HG02943 (cell line): ENCODE results near the gene TOPAZ1.
"Not testable (repeated sequence)": the region's sequence is repeated elsewhere in the genome, so short reads cannot be mapped to it uniquely, and the experiment has no call there.

Experiments
- ATAC-seq: cut with Tn5 transposase; IDR thresholded peaks from one replicate; pipeline ENCODE4 v1.9.1; 2021; ENCODE audit warnings: mild to moderate bottlenecking, low read depth, moderate library complexity; ENCODE audit not compliant: unreplicated experiment

Gene TOPAZ1

GRCh38 chr3:44326019-44326418 lies 84.3 kb downstream of the TOPAZ1 start:
- no peak for ATAC-seq

DNA sequence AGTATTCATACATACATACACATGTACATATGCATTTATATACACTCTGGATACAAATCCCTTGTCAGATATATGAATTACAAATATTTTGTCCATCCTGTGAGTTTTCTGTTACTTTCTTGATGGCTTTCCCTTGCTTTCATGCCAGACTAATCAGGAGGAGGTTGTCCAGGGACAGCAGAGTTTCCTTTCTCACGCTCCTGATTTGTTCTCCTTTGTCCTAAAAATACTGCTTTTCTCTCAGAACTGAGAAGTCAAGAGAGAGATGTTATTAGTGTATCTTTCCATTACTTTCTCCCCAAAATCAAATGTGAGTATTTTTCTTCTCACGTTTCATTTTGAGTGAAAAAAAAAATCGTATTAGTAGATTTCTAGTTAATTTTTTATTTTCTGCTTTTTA lies 84.8 kb downstream of the TOPAZ1 start:
- no peak for ATAC-seq

DNA sequence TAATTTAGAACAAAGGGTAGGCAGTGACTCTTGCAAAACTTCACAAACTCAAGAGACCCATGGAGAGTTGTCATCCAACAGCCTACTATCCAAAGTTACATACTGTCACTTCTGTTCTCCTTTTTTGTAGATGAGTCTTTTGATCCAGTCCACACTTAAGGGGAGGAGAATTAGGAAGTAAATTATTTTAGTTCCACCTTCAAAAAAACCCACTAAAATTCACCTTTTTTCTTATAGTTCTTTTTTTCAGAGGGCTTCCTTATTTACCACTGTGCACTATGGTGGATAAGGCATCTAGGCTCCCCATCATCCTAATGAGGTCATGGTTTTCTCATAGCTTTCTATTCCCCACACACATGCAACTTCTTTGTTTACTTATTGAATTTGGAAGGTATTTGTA lies 88.3 kb downstream of the TOPAZ1 start:
- no peak for ATAC-seq

- no peak for ATAC-seq
Measured at GRCh38 chr3:44330444-44330843, 88.8 kb downstream of the TOPAZ1 start.

DNA sequence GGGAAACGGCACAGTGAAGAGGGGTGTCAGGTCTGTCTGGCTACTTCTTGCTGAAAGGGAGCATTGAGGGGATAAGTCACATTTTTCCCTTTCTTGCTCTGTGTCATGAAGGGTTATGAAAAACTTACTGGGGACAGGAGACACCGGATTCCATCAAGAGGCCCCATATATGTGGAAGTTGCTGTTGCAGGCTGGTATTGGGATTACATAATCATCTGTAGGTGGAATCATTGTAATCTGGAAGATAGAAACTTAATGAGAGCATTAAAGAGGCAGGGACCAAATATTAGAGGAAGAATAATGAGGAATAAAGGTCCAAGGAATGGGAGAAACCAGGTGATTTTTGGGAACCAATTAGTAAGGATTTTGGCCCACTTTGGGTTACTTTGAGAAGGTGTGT lies 92.6 kb downstream of the TOPAZ1 start:
- ATAC-seq: no peak

DNA sequence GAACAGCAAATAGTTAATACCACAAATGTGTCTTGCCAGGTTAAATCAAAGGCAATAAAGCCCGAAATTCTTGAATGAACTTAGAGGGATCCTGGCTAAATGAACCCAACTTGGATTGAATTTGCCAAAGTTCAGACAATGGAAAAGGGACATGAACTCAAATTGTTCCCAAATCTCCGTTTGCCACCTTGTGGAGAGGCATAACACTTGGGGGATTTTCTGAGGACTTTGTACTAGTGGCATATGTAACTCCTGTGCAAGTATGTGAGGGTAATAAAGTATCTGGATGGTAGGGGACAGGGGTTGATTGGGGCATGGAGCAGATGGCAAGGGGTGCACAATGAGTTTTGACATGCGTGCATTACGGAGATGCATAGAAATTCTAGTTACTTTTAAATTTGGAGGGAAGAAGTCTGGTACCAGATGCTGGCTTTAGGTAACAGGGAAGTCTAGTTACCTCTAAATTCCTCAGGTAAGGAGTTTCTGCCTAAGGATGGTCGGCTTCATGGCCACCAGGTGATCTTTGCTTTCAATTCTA lies 95.6 kb downstream of the TOPAZ1 start:
- no peak for ATAC-seq

DNA sequence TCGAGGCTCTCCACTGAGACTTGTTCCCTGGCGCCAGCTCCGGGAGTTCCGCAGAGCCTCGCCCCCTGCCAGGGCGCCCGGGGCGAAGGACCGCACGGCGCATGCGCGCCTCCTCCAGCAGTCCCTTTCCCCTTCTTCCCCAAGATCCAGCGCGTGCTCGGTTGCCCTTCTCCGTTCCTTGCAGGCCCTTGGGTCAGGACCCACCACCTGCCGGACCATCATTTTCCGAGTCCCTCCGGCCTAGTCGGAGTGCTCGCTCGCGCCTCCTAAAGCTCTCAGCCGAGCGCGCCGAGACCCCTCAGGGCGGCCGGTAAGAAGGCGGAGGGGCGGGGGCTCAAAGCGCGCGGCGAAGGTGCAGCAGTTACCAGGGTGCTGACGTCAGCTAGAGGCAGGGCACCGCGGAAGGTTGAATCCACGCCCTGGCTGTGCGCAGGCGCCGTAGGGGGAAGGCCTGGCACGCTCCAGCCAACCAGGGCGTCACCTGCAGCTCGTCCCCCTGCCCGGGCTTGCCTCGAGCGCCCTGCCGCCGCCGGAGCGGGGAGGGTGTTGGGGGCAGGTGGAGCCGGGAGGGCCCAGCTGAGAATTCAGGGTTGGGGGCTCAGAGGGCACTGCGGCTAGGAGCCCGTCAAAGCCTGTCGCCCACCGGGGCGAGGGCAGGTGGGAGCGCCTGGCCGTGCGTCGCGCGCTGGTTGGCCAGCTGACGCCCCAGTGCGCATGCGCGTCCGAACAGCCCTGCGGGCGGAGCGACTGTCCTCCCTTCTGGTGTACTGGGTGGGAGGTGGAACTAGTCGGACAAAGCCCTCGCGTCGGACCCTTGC lies 96.5 kb downstream of the TOPAZ1 start, which contains the start of gene TCAIM:
TCAIM (plus strand) TSS at position 757 of the 818 bp plus-strand sequence. CDS start 16,017 bp downstream, outside the sequence.
- peak; percentile 93 for ATAC-seq

DNA sequence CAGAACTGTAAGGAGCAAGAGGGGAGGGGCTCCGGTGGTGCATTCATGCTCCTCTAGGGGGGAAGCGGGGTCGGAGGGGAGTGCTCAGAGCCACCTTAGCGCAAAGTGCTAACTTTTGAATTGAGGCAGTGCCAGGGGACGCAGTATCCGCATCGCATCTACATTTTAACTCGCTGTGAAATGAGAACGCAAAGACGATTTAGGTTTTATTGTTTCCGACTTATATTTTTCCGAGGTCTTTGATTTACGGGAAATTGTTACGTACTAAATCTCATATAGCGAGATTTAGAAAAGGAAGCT lies 97.1 kb downstream of the TOPAZ1 start:
- no peak for ATAC-seq

DNA sequence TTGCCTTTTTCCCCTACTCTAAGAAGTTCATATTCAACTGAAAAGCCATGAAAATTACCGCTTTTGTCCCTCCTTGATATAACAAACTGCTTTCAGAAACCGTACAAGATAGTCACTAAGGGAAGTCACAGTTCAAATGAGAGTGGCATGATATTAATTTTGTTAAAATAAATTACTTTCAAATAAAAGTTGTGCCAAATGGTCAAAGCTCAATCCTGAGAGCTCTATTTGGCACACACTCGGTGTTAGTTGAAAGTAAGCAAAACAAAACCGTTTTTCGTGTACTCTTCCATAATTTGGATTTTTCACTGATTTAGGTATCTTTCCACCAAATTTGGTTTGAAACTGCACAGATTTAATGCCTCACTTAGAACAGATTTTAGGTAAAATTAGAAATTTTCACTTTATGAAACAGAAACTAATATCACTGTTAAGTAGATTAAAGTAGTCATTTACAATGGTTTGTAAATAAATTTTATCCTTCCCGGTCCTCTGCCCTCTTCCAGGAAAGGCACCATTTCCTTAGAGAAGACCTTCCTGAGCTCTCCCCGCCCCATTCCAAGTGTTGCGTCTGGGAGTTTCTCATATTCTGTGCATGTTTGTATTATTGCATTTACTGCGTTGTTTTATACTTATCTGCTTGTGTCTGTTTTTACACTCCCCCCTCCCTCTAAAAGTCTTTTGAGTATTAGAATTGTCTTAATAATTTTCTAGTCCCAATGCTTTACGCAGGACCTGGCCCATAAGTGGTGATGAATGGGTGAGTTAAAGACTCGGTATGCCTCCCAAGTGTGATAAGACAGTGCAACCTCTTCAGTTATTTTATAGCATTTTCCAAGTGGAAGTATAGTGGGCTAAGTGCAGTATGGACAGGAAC lies 97.7 kb downstream of the TOPAZ1 start:
- ATAC-seq: no peak

- no peak for ATAC-seq
Measured at GRCh38 chr3:44340058-44340395, 98.3 kb downstream of the TOPAZ1 start.

GRCh38 chr3:44342176-44342790 lies 100.6 kb downstream of the TOPAZ1 start:
- ATAC-seq: no peak

GRCh38 chr3:44343421-44343820 lies 101.7 kb downstream of the TOPAZ1 start:
- no peak for ATAC-seq

DNA sequence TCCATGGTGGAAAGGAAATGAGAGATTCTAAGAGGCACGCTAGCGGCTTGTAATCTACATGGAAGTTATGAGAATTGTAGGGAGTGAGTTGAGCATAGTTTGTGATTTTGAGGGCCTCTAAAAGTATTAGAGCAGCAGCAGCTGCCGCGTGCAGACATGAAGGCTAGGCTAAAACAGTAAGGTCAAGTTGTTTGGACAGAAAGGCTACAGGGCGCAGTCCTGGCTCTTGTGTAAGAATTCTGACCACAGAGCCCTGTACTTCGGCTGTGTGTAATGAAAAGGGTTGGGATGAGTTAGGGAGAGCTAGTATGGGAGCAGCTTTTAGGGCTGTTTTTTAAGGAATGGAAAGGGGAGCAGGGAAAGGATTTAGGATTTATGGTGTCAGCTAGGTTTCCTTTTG lies 104.9 kb downstream of the TOPAZ1 start:
- ATAC-seq: not testable (repeated sequence)

DNA sequence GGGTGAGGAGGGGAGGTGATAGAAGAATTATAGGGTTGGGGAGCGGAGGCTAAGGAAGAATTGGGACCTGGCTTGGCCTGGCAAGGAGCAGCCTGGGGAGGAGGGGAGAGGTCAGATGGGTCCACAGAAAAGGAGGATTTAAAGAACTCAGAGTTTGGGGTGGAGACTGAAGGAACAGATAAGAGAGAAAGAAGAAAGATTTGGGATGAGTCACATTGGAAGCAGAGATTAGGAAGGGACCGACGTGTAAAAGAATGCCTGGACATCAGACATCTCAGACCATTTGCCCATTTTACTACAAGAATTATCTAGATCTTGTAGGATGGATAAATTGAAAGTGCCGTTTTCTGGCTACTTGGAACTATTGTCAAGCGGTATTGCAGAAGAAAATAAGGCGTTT lies 107.3 kb downstream of the TOPAZ1 start:
- no peak for ATAC-seq

- ATAC-seq: no peak
Measured at GRCh38 chr3:44353355-44353924, 111.8 kb downstream of the TOPAZ1 start.

- ATAC-seq: no peak
Measured at GRCh38 chr3:44355362-44356033, 113.8 kb downstream of the TOPAZ1 start.

GRCh38 chr3:44359146-44359751 lies 117.6 kb downstream of the TOPAZ1 start:
- ATAC-seq: no peak

- peak; percentile 57 for ATAC-seq
Measured at GRCh38 chr3:44363591-44363990, 121.9 kb downstream of the TOPAZ1 start.

DNA sequence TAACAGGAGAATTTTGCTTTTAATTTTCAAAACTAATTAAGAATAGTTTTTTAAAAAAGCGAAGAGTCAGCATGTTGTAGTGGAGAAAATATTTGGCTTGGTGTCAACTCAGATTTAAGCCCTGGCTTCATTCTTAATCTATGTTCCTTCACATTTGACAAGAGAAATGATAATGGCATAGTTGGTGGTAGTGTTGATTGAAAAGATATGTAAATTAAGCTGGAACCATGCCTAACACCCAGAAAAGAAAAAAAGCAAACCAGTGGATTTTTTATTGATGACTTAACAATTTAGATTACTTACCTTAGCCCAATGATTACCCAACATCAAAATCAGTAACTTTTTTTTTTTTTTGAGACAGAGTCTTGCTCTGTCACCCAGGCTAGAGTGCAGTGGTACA lies 124.3 kb downstream of the TOPAZ1 start:
- no peak for ATAC-seq

DNA sequence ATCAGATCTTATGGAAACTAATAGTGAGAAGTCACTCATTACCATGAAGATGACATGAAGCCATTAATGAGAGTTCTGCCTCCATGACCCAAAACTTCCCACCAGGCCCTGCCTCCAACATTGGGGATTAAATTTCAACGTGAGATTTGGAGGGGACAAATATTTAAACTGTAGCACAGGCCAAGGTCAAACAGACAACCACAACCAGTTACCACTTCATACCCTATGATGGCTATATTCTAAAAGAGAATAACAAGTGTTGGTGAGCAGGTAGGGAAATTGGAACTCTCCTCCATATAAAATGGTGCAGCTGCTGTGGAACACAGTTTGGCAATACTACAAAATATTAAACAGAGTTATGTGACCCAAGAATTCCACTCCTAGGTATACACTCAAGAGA lies 133.8 kb downstream of the TOPAZ1 start:
- no peak for ATAC-seq
